ENCODE measurements around the gene SGCG. TPM values are rescaled to one million over a fixed set of nuclear protein-coding genes. Genes with fewer than 3 reads are reported as not detected.

Gene SGCG
- total and polyA plus RNA-seq, 10 of the 15 experiments (the other 5 are each of a cell fraction or from before 2014, with no cell fraction given), result not detected

GRCh38 chr13:23288995-23289394 lies 108.2 kb downstream of the SGCG start:
- in situ Hi-C loops (cut with MboI), result no loop called here
- H3K27ac ChIP-seq (ENCODE audit: control insufficient read depth, insufficient read depth), result no peak overlapping the region
- H3K9ac ChIP-seq (ENCODE audit: control insufficient read depth, insufficient read depth, low read length), result no peak overlapping the region
- no peaks in the 10 kb centered on the region for H3K27me3 ChIP-seq (replicated peaks in 1 of 2; ENCODE audit: control insufficient read depth in 2 of 2, insufficient read depth in 2 of 2, low read length in 1 of 2)
- no peak for TF ChIP-seq CEBPB (IDR thresholded peaks at IDR 0.05; ENCODE audit: borderline replicate concordance in 1 of 2, low read depth in 2 of 2, low read length in 2 of 2)
- TF ChIP-seq IKZF2 (IDR thresholded peaks at IDR 0.05), result no peak
- no peak for TF ChIP-seq TCF3 (IDR thresholded peaks at IDR 0.05; ENCODE audit: borderline replicate concordance, insufficient read depth, low read depth, low read length)
- TF ChIP-seq ZNF274 (IDR thresholded peaks at IDR 0.05; ENCODE audit: insufficient read depth, insufficient read length), result no peak
- no peak for TF ChIP-seq PKNOX1 (IDR thresholded peaks at IDR 0.05)
- TF ChIP-seq, protein P1, sequence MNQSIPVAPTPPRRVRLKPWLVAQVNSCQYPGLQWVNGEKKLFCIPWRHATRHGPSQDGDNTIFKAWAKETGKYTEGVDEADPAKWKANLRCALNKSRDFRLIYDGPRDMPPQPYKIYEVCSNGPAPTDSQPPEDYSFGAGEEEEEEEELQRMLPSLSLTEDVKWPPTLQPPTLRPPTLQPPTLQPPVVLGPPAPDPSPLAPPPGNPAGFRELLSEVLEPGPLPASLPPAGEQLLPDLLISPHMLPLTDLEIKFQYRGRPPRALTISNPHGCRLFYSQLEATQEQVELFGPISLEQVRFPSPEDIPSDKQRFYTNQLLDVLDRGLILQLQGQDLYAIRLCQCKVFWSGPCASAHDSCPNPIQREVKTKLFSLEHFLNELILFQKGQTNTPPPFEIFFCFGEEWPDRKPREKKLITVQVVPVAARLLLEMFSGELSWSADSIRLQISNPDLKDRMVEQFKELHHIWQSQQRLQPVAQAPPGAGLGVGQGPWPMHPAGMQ (IDR thresholded peaks at IDR 0.05; ENCODE audit: borderline replicate concordance), result no peak
- TF ChIP-seq FOXK2 (IDR thresholded peaks at IDR 0.05), result no peak
- TF ChIP-seq, protein P2, sequence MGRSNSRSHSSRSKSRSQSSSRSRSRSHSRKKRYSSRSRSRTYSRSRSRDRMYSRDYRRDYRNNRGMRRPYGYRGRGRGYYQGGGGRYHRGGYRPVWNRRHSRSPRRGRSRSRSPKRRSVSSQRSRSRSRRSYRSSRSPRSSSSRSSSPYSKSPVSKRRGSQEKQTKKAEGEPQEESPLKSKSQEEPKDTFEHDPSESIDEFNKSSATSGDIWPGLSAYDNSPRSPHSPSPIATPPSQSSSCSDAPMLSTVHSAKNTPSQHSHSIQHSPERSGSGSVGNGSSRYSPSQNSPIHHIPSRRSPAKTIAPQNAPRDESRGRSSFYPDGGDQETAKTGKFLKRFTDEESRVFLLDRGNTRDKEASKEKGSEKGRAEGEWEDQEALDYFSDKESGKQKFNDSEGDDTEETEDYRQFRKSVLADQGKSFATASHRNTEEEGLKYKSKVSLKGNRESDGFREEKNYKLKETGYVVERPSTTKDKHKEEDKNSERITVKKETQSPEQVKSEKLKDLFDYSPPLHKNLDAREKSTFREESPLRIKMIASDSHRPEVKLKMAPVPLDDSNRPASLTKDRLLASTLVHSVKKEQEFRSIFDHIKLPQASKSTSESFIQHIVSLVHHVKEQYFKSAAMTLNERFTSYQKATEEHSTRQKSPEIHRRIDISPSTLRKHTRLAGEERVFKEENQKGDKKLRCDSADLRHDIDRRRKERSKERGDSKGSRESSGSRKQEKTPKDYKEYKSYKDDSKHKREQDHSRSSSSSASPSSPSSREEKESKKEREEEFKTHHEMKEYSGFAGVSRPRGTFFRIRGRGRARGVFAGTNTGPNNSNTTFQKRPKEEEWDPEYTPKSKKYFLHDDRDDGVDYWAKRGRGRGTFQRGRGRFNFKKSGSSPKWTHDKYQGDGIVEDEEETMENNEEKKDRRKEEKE (IDR thresholded peaks at IDR 0.05), result no peak
- TF ChIP-seq CTCF (IDR thresholded peaks at IDR 0.05 in 2 of 3, conservative IDR thresholded peaks at IDR 0.05 in 1 of 3; ENCODE audit: control insufficient read depth in 2 of 3, extremely low read depth in 1 of 3, insufficient read depth in 1 of 3, low read depth in 3 of 3, low read length in 3 of 3), result no peak
- TF ChIP-seq SMARCA5 (IDR thresholded peaks at IDR 0.05), result no peak
- H2AFZ ChIP-seq (ENCODE audit: control insufficient read depth, low read depth, low read length), result no peak overlapping the region
- ChIA-PET POLR2A (no interaction called here), CTCF (no interaction called here), RAD21 (ENCODE audit: unreplicated experiment) (no interaction called here), SMC1A (ENCODE audit: uncharacterized antibody, unreplicated experiment) (no interaction called here)
- H3K9me3 ChIP-seq (replicated peaks; ENCODE audit: control insufficient read depth, insufficient read depth, low read length), result no peaks in the 10 kb centered on the region
- FAIRE-seq (no peak), ATAC-seq (no peak), DNase-seq (ENCODE audit: low read depth, low spot score) (no peak)
- no peaks in the 10 kb centered on the region for H3K79me2 ChIP-seq (ENCODE audit: control insufficient read depth, insufficient read depth, low read length)
- no peaks in the 10 kb centered on the region for H4K20me1 ChIP-seq (ENCODE audit: control insufficient read depth, insufficient read depth)
- BruUV-seq (replicated peaks), result no TSS peak
- H3K36me3 ChIP-seq (ENCODE audit: control insufficient read depth in 2 of 2, insufficient read depth in 2 of 2, low read length in 1 of 2), result no peaks in the 10 kb centered on the region
- intact Hi-C loops (cut with micrococcal nuclease; ENCODE audit: unreplicated experiment), result no loop called here
- 51% methylated on average over 7 of the region's 7 CpGs for WGBS (ENCODE audit: insufficient coverage, insufficient replicate concordance, low lambda C conversion rate, missing lambda C conversion rate)
- H3K4me1 ChIP-seq (ENCODE audit: control insufficient read depth, insufficient read depth, low read length), result no peaks in the 10 kb centered on the region
- no peak overlapping the region for H3K4me3 ChIP-seq
- no peak overlapping the region for H3K4me2 ChIP-seq (ENCODE audit: control insufficient read depth, insufficient read depth)

All from GM12878 (cell line).